Measurements from ENCODE around the gene SGMS1. TPM values are rescaled to one million over a fixed set of nuclear protein-coding genes. Genes with fewer than 3 reads are reported as not detected.

The SGMS1 gene
- polyA plus RNA-seq, 1 donor (not counting 4 experiments of a cell fraction or from before 2014, with no cell fraction given): 18.3 TPM

GRCh38 chr10:50473756-50474155 lies 150.0 kb downstream of the SGMS1 start:
- DNase-seq (ENCODE audit: low read depth, low spot score) (no peak), FAIRE-seq (no peak)
- H3K9ac ChIP-seq (ENCODE audit: control insufficient read depth, extremely low read depth, insufficient read depth, low read length): no peak overlapping the region
- H3K36me3 ChIP-seq (ENCODE audit: control insufficient read depth in 2 of 2, extremely low read depth in 1 of 2, insufficient read depth in 2 of 2, low read length in 2 of 2): no peaks in the 10 kb centered on the region
- H3K79me2 ChIP-seq (ENCODE audit: control insufficient read depth, insufficient read depth, low read length): no peaks in the 10 kb centered on the region
- H3K9me3 ChIP-seq (ENCODE audit: control insufficient read depth, low read depth, low read length): no peaks in the 10 kb centered on the region
- H3K4me3 ChIP-seq (ENCODE audit: control insufficient read depth in 2 of 3, extremely low read depth in 1 of 3, insufficient read depth in 2 of 3, low read depth in 1 of 3, low read length in 3 of 3): no peak overlapping the region
- no peak overlapping the region for H3K27ac ChIP-seq (ENCODE audit: control insufficient read depth, insufficient read depth, low read length)
- H3K27me3 ChIP-seq (ENCODE audit: control insufficient read depth, extremely low read depth, insufficient read depth, low read length): no peaks in the 10 kb centered on the region
- H3K9me1 ChIP-seq (ENCODE audit: control insufficient read depth, extremely low read depth, insufficient read depth, low read length): peaks cover 2% of the 10 kb centered on the region
- no peak overlapping the region for H3K4me2 ChIP-seq (ENCODE audit: control insufficient read depth, extremely low read depth, insufficient read depth, low read depth, low read length)
- TF ChIP-seq, protein P1, sequence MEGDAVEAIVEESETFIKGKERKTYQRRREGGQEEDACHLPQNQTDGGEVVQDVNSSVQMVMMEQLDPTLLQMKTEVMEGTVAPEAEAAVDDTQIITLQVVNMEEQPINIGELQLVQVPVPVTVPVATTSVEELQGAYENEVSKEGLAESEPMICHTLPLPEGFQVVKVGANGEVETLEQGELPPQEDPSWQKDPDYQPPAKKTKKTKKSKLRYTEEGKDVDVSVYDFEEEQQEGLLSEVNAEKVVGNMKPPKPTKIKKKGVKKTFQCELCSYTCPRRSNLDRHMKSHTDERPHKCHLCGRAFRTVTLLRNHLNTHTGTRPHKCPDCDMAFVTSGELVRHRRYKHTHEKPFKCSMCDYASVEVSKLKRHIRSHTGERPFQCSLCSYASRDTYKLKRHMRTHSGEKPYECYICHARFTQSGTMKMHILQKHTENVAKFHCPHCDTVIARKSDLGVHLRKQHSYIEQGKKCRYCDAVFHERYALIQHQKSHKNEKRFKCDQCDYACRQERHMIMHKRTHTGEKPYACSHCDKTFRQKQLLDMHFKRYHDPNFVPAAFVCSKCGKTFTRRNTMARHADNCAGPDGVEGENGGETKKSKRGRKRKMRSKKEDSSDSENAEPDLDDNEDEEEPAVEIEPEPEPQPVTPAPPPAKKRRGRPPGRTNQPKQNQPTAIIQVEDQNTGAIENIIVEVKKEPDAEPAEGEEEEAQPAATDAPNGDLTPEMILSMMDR (optimal IDR thresholded peaks at IDR 0.05 in 1 of 3, IDR thresholded peaks at IDR 0.05 in 1 of 3, conservative IDR thresholded peaks at IDR 0.05 in 1 of 3; ENCODE audit: extremely low read depth in 1 of 3, insufficient read depth in 2 of 3, low read length in 3 of 3): no peak
- no peak for TF ChIP-seq EZH2 (IDR thresholded peaks at IDR 0.05; ENCODE audit: low read length)
- peaks cover 9% of the 10 kb centered on the region for H3K4me1 ChIP-seq (ENCODE audit: control insufficient read depth, extremely low read depth, insufficient read depth, low read length)
- no peaks in the 10 kb centered on the region for H4K20me1 ChIP-seq (ENCODE audit: control insufficient read depth, extremely low read depth, insufficient read depth, low read length)
- dilution Hi-C loops (cut with MboI; ENCODE audit: extremely low pct_ligation_motif_present, low sequenced_read_pairs): no loop called here
- no peak overlapping the region for H2AFZ ChIP-seq (ENCODE audit: control insufficient read depth, low read length)

DNA sequence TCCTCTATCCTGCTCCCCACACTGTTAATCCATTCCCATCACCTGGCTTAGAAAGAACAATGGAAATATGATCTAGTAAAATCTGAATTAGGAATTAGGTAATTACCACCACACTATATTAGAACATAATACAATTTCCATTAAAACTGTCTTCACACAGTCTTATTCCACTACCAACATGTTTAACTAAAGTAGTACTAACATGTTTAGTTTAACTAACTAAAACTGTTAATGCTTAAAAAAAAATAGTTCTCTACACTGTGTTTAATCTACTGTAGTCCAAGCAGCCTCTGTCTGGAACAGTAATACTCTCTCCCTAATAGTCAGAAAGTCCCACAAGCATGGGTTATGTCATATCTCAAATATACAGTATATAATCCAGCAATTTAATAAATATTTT lies 150.8 kb downstream of the SGMS1 start:
- H3K9ac ChIP-seq (ENCODE audit: control insufficient read depth, extremely low read depth, insufficient read depth, low read length): no peak overlapping the region
- H4K20me1 ChIP-seq (ENCODE audit: control insufficient read depth, extremely low read depth, insufficient read depth, low read length): no peaks in the 10 kb centered on the region
- peaks cover 2% of the 10 kb centered on the region for H3K9me1 ChIP-seq (ENCODE audit: control insufficient read depth, extremely low read depth, insufficient read depth, low read length)
- dilution Hi-C loops (cut with MboI; ENCODE audit: extremely low pct_ligation_motif_present, low sequenced_read_pairs): no loop called here
- peaks cover 9% of the 10 kb centered on the region for H3K4me1 ChIP-seq (ENCODE audit: control insufficient read depth, extremely low read depth, insufficient read depth, low read length)
- H2AFZ ChIP-seq (ENCODE audit: control insufficient read depth, low read length): no peak overlapping the region
- H3K36me3 ChIP-seq (ENCODE audit: control insufficient read depth in 2 of 2, extremely low read depth in 1 of 2, insufficient read depth in 2 of 2, low read length in 2 of 2): no peaks in the 10 kb centered on the region
- no peak overlapping the region for H3K4me3 ChIP-seq (ENCODE audit: control insufficient read depth in 2 of 3, extremely low read depth in 1 of 3, insufficient read depth in 2 of 3, low read depth in 1 of 3, low read length in 3 of 3)
- no peaks in the 10 kb centered on the region for H3K9me3 ChIP-seq (ENCODE audit: control insufficient read depth, low read depth, low read length)
- no peaks in the 10 kb centered on the region for H3K79me2 ChIP-seq (ENCODE audit: control insufficient read depth, insufficient read depth, low read length)
- DNase-seq (ENCODE audit: low read depth, low spot score): no peak
- TF ChIP-seq, protein P1 (optimal IDR thresholded peaks at IDR 0.05 in 1 of 3, IDR thresholded peaks at IDR 0.05 in 1 of 3, conservative IDR thresholded peaks at IDR 0.05 in 1 of 3; ENCODE audit: extremely low read depth in 1 of 3, insufficient read depth in 2 of 3, low read length in 3 of 3): no peak
- TF ChIP-seq EZH2 (IDR thresholded peaks at IDR 0.05; ENCODE audit: low read length): no peak
- no peak for FAIRE-seq
- H3K4me2 ChIP-seq (ENCODE audit: control insufficient read depth, extremely low read depth, insufficient read depth, low read depth, low read length): no peak overlapping the region
- H3K27me3 ChIP-seq (ENCODE audit: control insufficient read depth, extremely low read depth, insufficient read depth, low read length): no peaks in the 10 kb centered on the region
- no peak overlapping the region for H3K27ac ChIP-seq (ENCODE audit: control insufficient read depth, insufficient read depth, low read length)
